ENCODE measurements around the gene FGD6. TPM values are rescaled to one million over a fixed set of nuclear protein-coding genes. Genes with fewer than 3 reads are reported as not detected.
A peak's percentile ranks its signal among the peaks of the same experiment; 100 is the strongest.

Gene FGD6
- total RNA-seq, 1 donor from 2014 or later: 8.6 TPM

DNA sequence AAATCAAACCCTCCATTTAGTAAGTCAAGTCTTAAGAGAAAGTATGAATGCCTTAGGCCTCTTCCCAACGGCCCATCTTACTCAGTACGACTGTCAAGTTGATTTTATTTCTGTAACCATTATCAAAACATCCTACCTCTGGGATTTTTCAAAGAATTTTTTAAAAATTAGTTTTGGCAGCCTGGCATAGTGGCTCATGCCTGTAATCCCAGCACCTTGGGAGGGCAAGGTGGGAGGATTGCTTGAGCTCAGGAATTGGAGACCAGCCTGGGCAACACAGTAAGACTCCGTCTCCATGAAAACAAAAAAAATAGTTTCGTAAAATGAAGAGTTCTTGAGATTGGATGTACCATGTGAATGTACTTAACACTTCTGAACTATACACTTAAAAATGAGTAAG, 4.1 kb downstream of the FGD6 start:
- TF ChIP-seq, protein P1, sequence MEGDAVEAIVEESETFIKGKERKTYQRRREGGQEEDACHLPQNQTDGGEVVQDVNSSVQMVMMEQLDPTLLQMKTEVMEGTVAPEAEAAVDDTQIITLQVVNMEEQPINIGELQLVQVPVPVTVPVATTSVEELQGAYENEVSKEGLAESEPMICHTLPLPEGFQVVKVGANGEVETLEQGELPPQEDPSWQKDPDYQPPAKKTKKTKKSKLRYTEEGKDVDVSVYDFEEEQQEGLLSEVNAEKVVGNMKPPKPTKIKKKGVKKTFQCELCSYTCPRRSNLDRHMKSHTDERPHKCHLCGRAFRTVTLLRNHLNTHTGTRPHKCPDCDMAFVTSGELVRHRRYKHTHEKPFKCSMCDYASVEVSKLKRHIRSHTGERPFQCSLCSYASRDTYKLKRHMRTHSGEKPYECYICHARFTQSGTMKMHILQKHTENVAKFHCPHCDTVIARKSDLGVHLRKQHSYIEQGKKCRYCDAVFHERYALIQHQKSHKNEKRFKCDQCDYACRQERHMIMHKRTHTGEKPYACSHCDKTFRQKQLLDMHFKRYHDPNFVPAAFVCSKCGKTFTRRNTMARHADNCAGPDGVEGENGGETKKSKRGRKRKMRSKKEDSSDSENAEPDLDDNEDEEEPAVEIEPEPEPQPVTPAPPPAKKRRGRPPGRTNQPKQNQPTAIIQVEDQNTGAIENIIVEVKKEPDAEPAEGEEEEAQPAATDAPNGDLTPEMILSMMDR (IDR thresholded peaks at IDR 0.05): no peak
- peak overlapping the region; percentile 75 for H3K27ac Mint-ChIP-seq (ENCODE audit: unreplicated experiment)
- no peak for DNase-seq (ENCODE audit: low spot score)
- H3K4me1 Mint-ChIP-seq (ENCODE audit: low read depth): peaks cover 43% of the 10 kb centered on the region
- no peaks in the 10 kb centered on the region for H3K36me3 Mint-ChIP-seq (ENCODE audit: low read depth)
- H3K27me3 Mint-ChIP-seq (ENCODE audit: low read depth): no peaks in the 10 kb centered on the region
- peak overlapping the region; percentile 10 for H3K4me3 Mint-ChIP-seq (ENCODE audit: unreplicated experiment)
- no peaks in the 10 kb centered on the region for H3K9me3 Mint-ChIP-seq (ENCODE audit: low read depth)

GRCh38 chr12:95212586-95212985, 4.7 kb downstream of the FGD6 start:
- TF ChIP-seq, protein P1 (IDR thresholded peaks at IDR 0.05): no peak
- no peaks in the 10 kb centered on the region for H3K27me3 Mint-ChIP-seq (ENCODE audit: low read depth)
- DNase-seq (ENCODE audit: low spot score): no peak
- H3K4me3 Mint-ChIP-seq (ENCODE audit: unreplicated experiment): no peak overlapping the region
- peaks cover 2% of the 10 kb centered on the region for H3K36me3 Mint-ChIP-seq (ENCODE audit: low read depth)
- H3K9me3 Mint-ChIP-seq (ENCODE audit: low read depth): no peaks in the 10 kb centered on the region
- H3K4me1 Mint-ChIP-seq (ENCODE audit: low read depth): peaks cover 43% of the 10 kb centered on the region
- peak overlapping the region; percentile 65 for H3K27ac Mint-ChIP-seq (ENCODE audit: unreplicated experiment)

DNA sequence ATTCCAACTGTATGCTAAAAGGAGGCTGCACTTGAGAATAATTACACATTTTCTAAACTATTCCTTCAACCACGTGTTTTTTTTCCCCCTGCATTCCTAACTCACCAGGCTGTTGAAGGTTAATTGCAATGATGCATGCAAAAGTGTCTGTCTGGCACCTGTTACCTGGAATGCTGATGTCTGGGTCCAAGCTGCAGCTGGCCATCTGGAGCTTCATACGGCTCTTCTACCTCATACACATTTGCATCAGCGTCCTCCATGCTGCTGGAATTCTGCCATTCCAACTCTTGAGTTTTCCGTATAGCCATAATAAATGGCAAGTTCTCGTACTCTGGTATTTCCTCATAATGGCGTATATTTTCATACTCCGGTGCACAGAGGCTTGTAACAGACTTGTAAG, 8.6 kb downstream of the FGD6 start:
- no peak overlapping the region for H3K27ac Mint-ChIP-seq (ENCODE audit: unreplicated experiment)
- peaks cover 2% of the 10 kb centered on the region for H3K36me3 Mint-ChIP-seq (ENCODE audit: low read depth)
- H3K27me3 Mint-ChIP-seq (ENCODE audit: low read depth): no peaks in the 10 kb centered on the region

DNA sequence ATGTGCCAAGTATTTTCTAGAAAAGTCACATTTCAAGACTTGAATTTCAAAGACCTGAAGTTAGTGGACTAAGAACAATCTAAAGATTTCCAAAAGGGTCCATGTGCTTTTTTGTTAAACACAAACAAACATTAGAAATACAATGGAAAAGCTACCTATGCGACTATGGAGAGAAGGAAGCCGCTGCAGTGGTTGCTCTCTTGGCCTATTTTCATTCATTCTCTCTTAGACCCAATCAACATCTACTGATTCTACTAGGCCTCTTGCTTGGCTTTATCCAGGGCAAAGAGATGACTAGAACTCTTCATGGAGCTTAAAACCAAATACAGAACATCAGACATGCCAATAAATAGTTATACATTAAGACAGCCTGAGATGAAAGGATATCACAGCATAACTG, 9.9 kb downstream of the FGD6 start:
- Mint-ChIP-seq H3K9me3 (ENCODE audit: low read depth) (no peaks in the 10 kb centered on the region), H3K4me1 (ENCODE audit: low read depth) (peaks cover 40% of the 10 kb centered on the region), H3K36me3 (ENCODE audit: low read depth) (peaks cover 2% of the 10 kb centered on the region), H3K4me3 (ENCODE audit: unreplicated experiment) (no peak overlapping the region), H3K27ac (ENCODE audit: unreplicated experiment) (no peak overlapping the region), H3K27me3 (ENCODE audit: low read depth) (no peaks in the 10 kb centered on the region)
- TF ChIP-seq, protein P1 (IDR thresholded peaks at IDR 0.05): no peak
- no peak for DNase-seq (ENCODE audit: low spot score)

More for the DNA sequence above, 8.6 kb downstream of the FGD6 start:
- Mint-ChIP-seq H3K4me1 (ENCODE audit: low read depth) (peaks cover 42% of the 10 kb centered on the region), H3K9me3 (ENCODE audit: low read depth) (no peaks in the 10 kb centered on the region), H3K4me3 (ENCODE audit: unreplicated experiment) (no peak overlapping the region)
- DNase-seq (ENCODE audit: low spot score): no peak
- TF ChIP-seq, protein P1 (IDR thresholded peaks at IDR 0.05): no peak

- no peaks in the 10 kb centered on the region for H3K27me3 Mint-ChIP-seq (ENCODE audit: low read depth)
- H3K27ac Mint-ChIP-seq (ENCODE audit: unreplicated experiment): no peak overlapping the region
- TF ChIP-seq, protein P1 (IDR thresholded peaks at IDR 0.05): no peak
- no peak overlapping the region for H3K4me3 Mint-ChIP-seq (ENCODE audit: unreplicated experiment)
- H3K9me3 Mint-ChIP-seq (ENCODE audit: low read depth): no peaks in the 10 kb centered on the region
- DNase-seq (ENCODE audit: low spot score): no peak
- peaks cover 39% of the 10 kb centered on the region for H3K4me1 Mint-ChIP-seq (ENCODE audit: low read depth)
- H3K36me3 Mint-ChIP-seq (ENCODE audit: low read depth): peaks cover 2% of the 10 kb centered on the region
Observed at GRCh38 chr12:95206916-95207315, 10.4 kb downstream of the FGD6 start.
